ENCODE data around the gene FAM76A. TPM values are rescaled to one million over a fixed set of nuclear protein-coding genes. Genes with fewer than 3 reads are reported as not detected.

Gene FAM76A
- total RNA-seq, 1 experiment from 2014 or later = 17.9 TPM

- H3K4me1 ChIP-seq (ENCODE audit: insufficient read depth, low read length, poor library complexity, severe bottlenecking) = no peaks in the 10 kb centered on the region
- CTCF ChIA-PET = interaction anchor here (0.6 kb wide), 1 partner anchor 310 kb away, joined by 4 read pairs; no protein-coding TSS in a partner anchor
- no peak for TF ChIP-seq CTCF (conservative IDR thresholded peaks at IDR 0.05; ENCODE audit: low read depth, low read length)
- no TSS peak for BruUV-seq (replicated peaks)
- H3K27ac ChIP-seq (ENCODE audit: low read depth, low read length, poor library complexity, severe bottlenecking) = no peak overlapping the region
- H3K36me3 ChIP-seq (ENCODE audit: insufficient read depth, low read length, poor library complexity, severe bottlenecking) = no peaks in the 10 kb centered on the region
- POLR2A ChIA-PET (ENCODE audit: low non-redundant PET) = no interaction called here
- no peaks in the 10 kb centered on the region for H3K9me3 ChIP-seq (ENCODE audit: low read depth, low read length, poor library complexity, severe bottlenecking)
- no peaks in the 10 kb centered on the region for H3K27me3 ChIP-seq (replicated peaks; ENCODE audit: insufficient read depth, low read depth, low read length, poor library complexity)
- no peak for DNase-seq (ENCODE audit: low spot score)
- intact Hi-C loops (cut with micrococcal nuclease; ENCODE audit: unreplicated experiment) = no loop called here
- no peak overlapping the region for H3K4me3 ChIP-seq (ENCODE audit: low read depth, low read length, poor library complexity, severe bottlenecking)
Measured at GRCh38 chr1:27704958-27705357, 20.8 kb upstream of the FAM76A start.

GRCh38 chr1:27705545-27705944 is 20.2 kb upstream of the FAM76A start:
- no peak for TF ChIP-seq EZH2 (IDR thresholded peaks at IDR 0.05; ENCODE audit: borderline replicate concordance, low read depth, low read length, poor library complexity, severe bottlenecking)
- TF ChIP-seq CTCF (conservative IDR thresholded peaks at IDR 0.05; ENCODE audit: low read depth, low read length) = no peak
- no peaks in the 10 kb centered on the region for H3K9me3 ChIP-seq (ENCODE audit: low read depth, low read length, poor library complexity, severe bottlenecking)
- no peak for DNase-seq (ENCODE audit: low spot score)
- H3K27ac ChIP-seq (ENCODE audit: low read depth, low read length, poor library complexity, severe bottlenecking) = no peak overlapping the region
- H3K4me1 ChIP-seq (ENCODE audit: insufficient read depth, low read length, poor library complexity, severe bottlenecking) = no peaks in the 10 kb centered on the region
- BruUV-seq (replicated peaks) = no TSS peak
- no peaks in the 10 kb centered on the region for H3K36me3 ChIP-seq (ENCODE audit: insufficient read depth, low read length, poor library complexity, severe bottlenecking)
- intact Hi-C loops (cut with micrococcal nuclease; ENCODE audit: unreplicated experiment) = no loop called here
- CTCF ChIA-PET = interaction anchor here (0.6 kb wide), 1 partner anchor 310 kb away, joined by 4 read pairs; no protein-coding TSS in a partner anchor
- POLR2A ChIA-PET (ENCODE audit: low non-redundant PET) = no interaction called here
- no peaks in the 10 kb centered on the region for H3K27me3 ChIP-seq (replicated peaks; ENCODE audit: insufficient read depth, low read depth, low read length, poor library complexity)
- H3K4me3 ChIP-seq (ENCODE audit: low read depth, low read length, poor library complexity, severe bottlenecking) = no peak overlapping the region

- H3K27ac ChIP-seq (ENCODE audit: low read depth, low read length, poor library complexity, severe bottlenecking) = no peak overlapping the region
- no peak overlapping the region for H3K4me3 ChIP-seq (ENCODE audit: low read depth, low read length, poor library complexity, severe bottlenecking)
- H3K36me3 ChIP-seq (ENCODE audit: insufficient read depth, low read length, poor library complexity, severe bottlenecking) = no peaks in the 10 kb centered on the region
- no peaks in the 10 kb centered on the region for H3K27me3 ChIP-seq (replicated peaks; ENCODE audit: insufficient read depth, low read depth, low read length, poor library complexity)
- no peaks in the 10 kb centered on the region for H3K9me3 ChIP-seq (ENCODE audit: low read depth, low read length, poor library complexity, severe bottlenecking)
- TF ChIP-seq CTCF (conservative IDR thresholded peaks at IDR 0.05; ENCODE audit: low read depth, low read length) (no peak), EZH2 (IDR thresholded peaks at IDR 0.05; ENCODE audit: borderline replicate concordance, low read depth, low read length, poor library complexity, severe bottlenecking) (no peak)
- ChIA-PET POLR2A (ENCODE audit: low non-redundant PET) (no interaction called here), CTCF (no interaction called here)
- DNase-seq (ENCODE audit: low spot score) = no peak
- H3K4me1 ChIP-seq (ENCODE audit: insufficient read depth, low read length, poor library complexity, severe bottlenecking) = no peaks in the 10 kb centered on the region
- intact Hi-C loops (cut with micrococcal nuclease; ENCODE audit: unreplicated experiment) = no loop called here
- BruUV-seq (replicated peaks) = no TSS peak
Measured at GRCh38 chr1:27710574-27710973, 15.2 kb upstream of the FAM76A start.
